ENCODE data around the gene ABTB2.

GRCh38 chr11:34114014-34114413 is 243.8 kb downstream of the ABTB2 start:
- TF ChIP-seq POLR2A (IDR thresholded peaks at IDR 0.05) (no peak), CTCF (IDR thresholded peaks at IDR 0.05) (no peak)

All from right lobe of liver (tissue), 4 donors.